ENCODE measurements around the gene YY1. TPM values are rescaled to one million over a fixed set of nuclear protein-coding genes. Genes with fewer than 3 reads are reported as not detected.

Gene YY1
- total RNA-seq, 1 donor from 2014 or later = 87.5 TPM

DNA sequence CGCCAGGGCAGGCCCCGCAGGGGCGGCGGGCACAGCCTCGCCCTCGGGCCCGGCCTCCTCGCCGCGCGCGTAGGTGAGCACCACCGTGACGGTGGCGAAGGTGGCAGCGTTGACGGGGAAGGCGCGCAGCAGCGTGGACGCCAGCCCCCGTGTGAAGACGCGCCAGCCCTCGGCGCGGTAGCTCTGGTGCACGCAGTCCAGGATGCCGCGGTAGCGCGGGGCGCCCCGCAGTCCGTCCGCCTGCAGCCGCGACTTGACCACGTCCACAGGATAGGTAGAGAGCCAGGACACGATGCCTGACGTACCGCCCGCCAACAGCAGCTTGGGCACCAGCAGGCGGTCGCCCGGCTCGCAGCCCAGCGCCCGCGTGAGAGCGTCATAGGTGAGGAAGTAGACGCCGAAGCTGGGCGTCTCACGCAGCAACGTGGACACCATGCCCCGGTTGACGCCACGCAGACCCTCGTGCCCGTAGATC lies 53.4 kb downstream of the YY1 start:
- Mint-ChIP-seq H3K36me3 (ENCODE audit: low read depth, unreplicated experiment) (peaks cover 9% of the 10 kb centered on the region), H3K27ac (ENCODE audit: unreplicated experiment) (no peak overlapping the region), H3K9me3 (ENCODE audit: unreplicated experiment) (no peaks in the 10 kb centered on the region), H3K4me3 (ENCODE audit: unreplicated experiment) (no peak overlapping the region), H3K27me3 (ENCODE audit: low read depth, unreplicated experiment) (no peaks in the 10 kb centered on the region), H3K4me1 (ENCODE audit: low read depth, unreplicated experiment) (peaks cover 4% of the 10 kb centered on the region)
- H2AFZ ChIP-seq (ENCODE audit: low read depth, low read length) = no peak overlapping the region
- H3K27me3 ChIP-seq (ENCODE audit: insufficient read depth, low read length) = no peaks in the 10 kb centered on the region
- no peak overlapping the region for H3K4me2 ChIP-seq (ENCODE audit: low read length)
- H3K79me2 ChIP-seq (ENCODE audit: insufficient read depth, low read length) = no peaks in the 10 kb centered on the region
- H3K36me3 ChIP-seq (ENCODE audit: insufficient read depth, low read length) = no peaks in the 10 kb centered on the region
- DNase-seq (ENCODE audit: low read depth) (no peak), FAIRE-seq (no peak)
- no peak overlapping the region for H3K4me3 ChIP-seq (ENCODE audit: insufficient read depth, low read depth, low read length)
- no peaks in the 10 kb centered on the region for H3K9me3 ChIP-seq (ENCODE audit: insufficient read depth, low read depth, low read length)
- H3K4me1 ChIP-seq (ENCODE audit: insufficient read depth, low read length) = peaks cover 5% of the 10 kb centered on the region
- TF ChIP-seq, protein P1, sequence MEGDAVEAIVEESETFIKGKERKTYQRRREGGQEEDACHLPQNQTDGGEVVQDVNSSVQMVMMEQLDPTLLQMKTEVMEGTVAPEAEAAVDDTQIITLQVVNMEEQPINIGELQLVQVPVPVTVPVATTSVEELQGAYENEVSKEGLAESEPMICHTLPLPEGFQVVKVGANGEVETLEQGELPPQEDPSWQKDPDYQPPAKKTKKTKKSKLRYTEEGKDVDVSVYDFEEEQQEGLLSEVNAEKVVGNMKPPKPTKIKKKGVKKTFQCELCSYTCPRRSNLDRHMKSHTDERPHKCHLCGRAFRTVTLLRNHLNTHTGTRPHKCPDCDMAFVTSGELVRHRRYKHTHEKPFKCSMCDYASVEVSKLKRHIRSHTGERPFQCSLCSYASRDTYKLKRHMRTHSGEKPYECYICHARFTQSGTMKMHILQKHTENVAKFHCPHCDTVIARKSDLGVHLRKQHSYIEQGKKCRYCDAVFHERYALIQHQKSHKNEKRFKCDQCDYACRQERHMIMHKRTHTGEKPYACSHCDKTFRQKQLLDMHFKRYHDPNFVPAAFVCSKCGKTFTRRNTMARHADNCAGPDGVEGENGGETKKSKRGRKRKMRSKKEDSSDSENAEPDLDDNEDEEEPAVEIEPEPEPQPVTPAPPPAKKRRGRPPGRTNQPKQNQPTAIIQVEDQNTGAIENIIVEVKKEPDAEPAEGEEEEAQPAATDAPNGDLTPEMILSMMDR (IDR thresholded peaks at IDR 0.05; ENCODE audit: insufficient read depth, low read depth, low read length) = no peak
- TF ChIP-seq EZH2 (IDR thresholded peaks at IDR 0.05; ENCODE audit: insufficient read depth, low read length) = no peak
- no peak overlapping the region for H3K27ac ChIP-seq (ENCODE audit: low read depth, low read length)
- H3K9ac ChIP-seq (ENCODE audit: low read length) = no peak overlapping the region
- peaks cover 29% of the 10 kb centered on the region for H4K20me1 ChIP-seq (ENCODE audit: insufficient read depth, low read length)

DNA sequence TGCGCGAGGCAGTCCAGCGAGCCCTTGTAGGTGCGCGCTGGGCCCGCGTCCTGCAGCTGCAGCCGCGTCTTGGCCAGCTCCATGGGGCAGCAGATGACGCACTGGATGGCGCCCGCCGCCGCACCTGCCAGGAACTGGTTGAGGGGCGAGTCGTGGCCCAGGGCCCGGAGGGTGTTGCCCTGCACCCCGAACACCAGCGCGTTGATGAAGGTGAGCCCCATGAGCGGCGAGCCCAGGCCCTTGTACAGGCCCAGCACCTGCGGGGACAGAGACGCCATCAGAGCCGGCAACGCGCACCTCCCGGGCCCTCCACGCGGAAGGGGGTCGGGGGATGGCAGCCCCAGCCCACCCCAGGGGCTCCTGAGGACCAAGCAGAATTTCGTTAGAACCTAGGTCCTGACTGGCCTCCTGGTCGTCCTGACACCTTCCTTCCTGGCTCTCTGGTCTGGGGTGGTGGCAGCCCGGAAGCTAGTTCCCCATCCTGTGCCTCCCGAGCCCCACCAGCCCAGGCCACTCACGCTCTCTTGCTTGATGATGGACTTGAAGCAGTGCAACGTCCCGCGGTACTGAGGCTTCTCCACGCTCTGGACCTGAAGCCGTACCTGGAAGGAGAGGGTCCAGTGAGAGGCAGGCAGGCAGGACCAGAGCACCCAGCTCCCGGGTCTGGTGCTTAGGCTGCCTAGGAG lies 54.0 kb downstream of the YY1 start:
- peaks cover 11% of the 10 kb centered on the region for H3K4me1 ChIP-seq (ENCODE audit: insufficient read depth, low read length)
- H4K20me1 ChIP-seq (ENCODE audit: insufficient read depth, low read length) = peaks cover 35% of the 10 kb centered on the region
- H3K9me3 ChIP-seq (ENCODE audit: insufficient read depth, low read depth, low read length) = no peaks in the 10 kb centered on the region
- FAIRE-seq (no peak), DNase-seq (ENCODE audit: low read depth) (no peak)
- Mint-ChIP-seq H3K4me1 (ENCODE audit: low read depth, unreplicated experiment) (peaks cover 5% of the 10 kb centered on the region), H3K9me3 (ENCODE audit: unreplicated experiment) (no peaks in the 10 kb centered on the region), H3K4me3 (ENCODE audit: unreplicated experiment) (no peak overlapping the region), H3K27ac (ENCODE audit: unreplicated experiment) (no peak overlapping the region), H3K27me3 (ENCODE audit: low read depth, unreplicated experiment) (no peaks in the 10 kb centered on the region), H3K36me3 (ENCODE audit: low read depth, unreplicated experiment) (peaks cover 9% of the 10 kb centered on the region)
- no peaks in the 10 kb centered on the region for H3K36me3 ChIP-seq (ENCODE audit: insufficient read depth, low read length)
- TF ChIP-seq, protein P1 (IDR thresholded peaks at IDR 0.05; ENCODE audit: insufficient read depth, low read depth, low read length) = no peak
- TF ChIP-seq EZH2 (IDR thresholded peaks at IDR 0.05; ENCODE audit: insufficient read depth, low read length) = no peak
- no peak overlapping the region for H3K9ac ChIP-seq (ENCODE audit: low read length)
- H3K4me3 ChIP-seq (ENCODE audit: insufficient read depth, low read depth, low read length) = no peak overlapping the region
- no peaks in the 10 kb centered on the region for H3K27me3 ChIP-seq (ENCODE audit: insufficient read depth, low read length)
- H3K79me2 ChIP-seq (ENCODE audit: insufficient read depth, low read length) = no peaks in the 10 kb centered on the region
- H2AFZ ChIP-seq (ENCODE audit: low read depth, low read length) = no peak overlapping the region
- no peak overlapping the region for H3K4me2 ChIP-seq (ENCODE audit: low read length)
- no peak overlapping the region for H3K27ac ChIP-seq (ENCODE audit: low read depth, low read length)

Data from astrocyte (in vitro differentiated cells and primary cell).